PC-3 (cell line): Measurements from ENCODE around the gene OPTC.

ENCODE experiments used
- CTCF ChIP-seq: fragments of 300-600 bp; sonication (generic); conservative IDR thresholded peaks from 2 replicates; pipeline ENCODE4 v1.5.1; 2017; ENCODE audit warnings: antibody characterized with exemption, low read depth, mild to moderate bottlenecking, low read length
- EZH2 ChIP-seq: fragments of 300-600 bp; sonication (generic); IDR thresholded peaks from one replicate; pipeline ENCODE4 v1.6.1; 2017; ENCODE audit warnings: antibody characterized with exemption, mild to moderate bottlenecking, low read length; ENCODE audit not compliant: unreplicated experiment

DNA sequence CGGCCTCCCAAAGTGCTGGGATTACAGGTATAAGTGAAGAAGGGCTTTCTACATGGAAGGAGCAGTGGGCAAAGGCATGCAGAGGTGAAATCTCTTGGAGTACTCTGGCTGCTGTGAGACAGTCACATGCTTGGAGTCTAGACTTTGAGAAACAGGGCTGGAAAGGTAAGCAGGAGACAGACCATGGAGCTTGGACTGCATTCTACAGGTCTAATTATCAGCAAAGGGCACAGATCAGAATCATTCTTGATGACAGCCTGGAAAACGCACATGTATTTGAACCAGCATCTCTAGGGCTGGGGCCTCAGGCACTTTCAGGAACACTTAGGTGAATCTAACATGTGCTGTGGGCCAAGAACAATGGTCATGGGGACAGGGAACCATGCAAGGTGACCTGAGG, 25.6 kb upstream of the OPTC start:
- no peak for TF ChIP-seq CTCF
- no peak for TF ChIP-seq EZH2
